Activated naive CD8-positive, alpha-beta T cell treated with anti-CD3 and anti-CD28 coated beads for 36 hours (primary cell): ENCODE measurements around the gene S100Z. TPM values are rescaled to one million over a fixed set of nuclear protein-coding genes. Genes with fewer than 3 reads are reported as not detected.
"Not testable (repeated sequence)": the region's sequence is repeated elsewhere in the genome, so short reads cannot be mapped to it uniquely, and the experiment has no call there.

Source experiments
- DNase-seq: peaks from one replicate; pipeline ENCODE4 v3.0.0; 2021
- H3K27ac Mint-ChIP-seq: one replicate; pipeline ENCODE4 v1.8.0; 2022; ENCODE audit warnings: mild to moderate bottlenecking, moderate library complexity, mixed read lengths
- H3K27me3 Mint-ChIP-seq: one replicate; pipeline ENCODE4 v1.8.0; 2022; ENCODE audit warnings: mild to moderate bottlenecking, mixed read lengths
- H3K36me3 Mint-ChIP-seq: one replicate; pipeline ENCODE4 v1.8.0; 2021; ENCODE audit warnings: mild to moderate bottlenecking, mixed read lengths
- H3K4me1 Mint-ChIP-seq: one replicate; pipeline ENCODE4 v1.8.0; 2021; ENCODE audit warnings: mixed read lengths
- H3K4me3 Mint-ChIP-seq: one replicate; pipeline ENCODE4 v1.8.0; 2022; ENCODE audit warnings: mild to moderate bottlenecking, moderate library complexity, mixed read lengths
- H3K9me3 Mint-ChIP-seq: one replicate; pipeline ENCODE4 v1.8.0; 2022; ENCODE audit warnings: mixed read lengths
- total RNA-seq, 2 experiments: library from RNA; stranded (reverse); gene quantifications; one replicate each; pipeline ENCODE4 v1.2.3, GENCODE V29; 2021

Gene S100Z
- under 1 TPM in 1 of 2 experiments, not detected in 1; 0.23 TPM for total RNA-seq

GRCh38 chr5:76849419-76850291, at the start of gene S100Z:
Gene S100Z, plus strand, starts transcription at chr5:76850014. Its CDS starts 25,346 bp downstream, at chr5:76875360.
- peaks cover 5% of the 10 kb centered on the region for H3K4me1 Mint-ChIP-seq
- no peaks in the 10 kb centered on the region for H3K36me3 Mint-ChIP-seq
- H3K9me3 Mint-ChIP-seq = peaks cover 1% of the 10 kb centered on the region
- peak; percentile 20 for DNase-seq
- peak within 1 kb of the TSS; percentile 24 for H3K27ac Mint-ChIP-seq
- peak within 1 kb of the TSS; percentile 5 for H3K4me3 Mint-ChIP-seq
- no peaks in the 10 kb centered on the region for H3K27me3 Mint-ChIP-seq

DNA sequence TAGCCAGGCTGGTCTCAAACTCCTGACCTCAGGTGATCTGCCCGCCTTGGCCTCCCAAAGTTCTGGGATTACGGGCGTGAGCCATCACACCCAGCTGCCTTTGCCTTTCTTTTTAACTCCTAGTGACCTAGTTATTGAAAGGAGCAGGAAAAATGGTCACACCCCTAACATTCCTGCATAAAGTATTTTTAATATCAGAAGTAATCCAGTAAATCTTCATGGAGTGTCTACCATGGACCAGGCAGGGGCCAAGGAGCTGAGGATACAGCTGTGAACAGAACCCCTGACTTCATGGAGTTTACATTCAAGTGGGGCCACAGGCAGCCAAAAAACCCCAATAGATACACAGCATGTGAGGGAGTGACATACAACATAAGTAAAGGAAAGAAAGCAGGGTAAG, 49.2 kb upstream of the S100Z start:
- no peak for DNase-seq
- Mint-ChIP-seq H3K4me1 (no peaks in the 10 kb centered on the region), H3K36me3 (no peaks in the 10 kb centered on the region), H3K27me3 (no peaks in the 10 kb centered on the region), H3K4me3 (no peak overlapping the region), H3K27ac (no peak overlapping the region), H3K9me3 (no peaks in the 10 kb centered on the region)

DNA sequence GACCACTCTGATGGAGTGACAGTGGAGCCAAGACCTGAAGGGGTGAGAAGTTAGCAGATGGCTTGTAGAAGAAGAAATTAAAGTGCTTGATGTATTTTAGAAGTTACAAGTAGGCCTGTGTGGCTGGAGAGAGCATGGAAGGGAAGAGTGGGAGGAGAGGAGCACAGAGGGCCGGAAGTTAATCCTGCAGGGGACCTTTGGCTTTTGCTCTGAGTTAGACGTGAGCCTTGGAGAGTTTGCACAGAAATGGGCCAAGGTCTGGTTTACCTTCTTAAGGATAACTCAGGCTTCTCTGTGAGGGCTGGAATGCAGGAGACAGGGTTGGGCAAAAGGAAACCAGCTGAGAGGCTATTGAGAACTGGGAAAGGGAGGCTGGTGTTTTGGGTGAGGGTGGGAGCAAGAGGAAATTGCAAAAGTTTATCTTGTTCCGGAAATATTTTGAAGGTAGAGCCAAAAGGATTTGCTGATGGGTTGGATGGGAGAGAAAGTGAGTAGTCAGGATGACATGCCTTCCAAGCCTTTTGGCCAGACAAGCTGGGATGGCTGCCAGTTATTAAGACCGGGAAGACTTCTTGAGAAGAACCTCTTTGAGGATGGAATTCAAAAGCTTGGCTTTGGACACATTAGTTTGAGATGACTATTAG, 48.5 kb upstream of the S100Z start:
- DNase-seq = no peak
- Mint-ChIP-seq H3K36me3 (no peaks in the 10 kb centered on the region), H3K9me3 (no peaks in the 10 kb centered on the region), H3K27me3 (no peaks in the 10 kb centered on the region), H3K27ac (no peak overlapping the region), H3K4me1 (no peaks in the 10 kb centered on the region), H3K4me3 (no peak overlapping the region)

- no peaks in the 10 kb centered on the region for H3K4me1 Mint-ChIP-seq
- H3K9me3 Mint-ChIP-seq = no peaks in the 10 kb centered on the region
- H3K36me3 Mint-ChIP-seq = no peaks in the 10 kb centered on the region
- H3K27me3 Mint-ChIP-seq = no peaks in the 10 kb centered on the region
- DNase-seq = no peak
- no peak overlapping the region for H3K4me3 Mint-ChIP-seq
- H3K27ac Mint-ChIP-seq = no peak overlapping the region
Measured at GRCh38 chr5:76801803-76802195, 48.0 kb upstream of the S100Z start.

DNA sequence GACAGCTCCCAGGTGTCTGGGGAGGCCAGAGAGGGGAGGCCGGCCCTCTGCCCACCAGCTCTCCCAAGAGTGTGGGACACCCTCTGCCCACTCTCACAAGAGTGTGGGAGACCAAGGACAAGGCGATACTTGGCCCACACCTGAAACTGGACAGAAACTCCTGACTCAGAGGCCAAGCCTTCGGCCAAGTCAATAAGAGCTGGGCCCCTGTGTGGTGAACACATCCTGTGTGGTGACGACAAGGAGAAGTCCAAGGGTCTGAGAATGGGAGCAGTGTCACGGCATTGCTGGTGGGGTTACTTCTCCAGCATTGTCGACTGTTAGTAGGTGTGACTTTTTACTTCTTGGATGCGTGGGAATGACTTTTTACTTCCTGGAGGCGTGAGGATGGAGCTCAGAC, 45.5 kb upstream of the S100Z start:
- Mint-ChIP-seq H3K36me3 (no peaks in the 10 kb centered on the region), H3K27me3 (no peaks in the 10 kb centered on the region), H3K9me3 (no peaks in the 10 kb centered on the region), H3K4me3 (no peak overlapping the region), H3K4me1 (no peaks in the 10 kb centered on the region), H3K27ac (no peak overlapping the region)
- DNase-seq = no peak

- H3K4me3 Mint-ChIP-seq = no peak overlapping the region
- H3K9me3 Mint-ChIP-seq = no peaks in the 10 kb centered on the region
- no peaks in the 10 kb centered on the region for H3K27me3 Mint-ChIP-seq
- H3K4me1 Mint-ChIP-seq = no peaks in the 10 kb centered on the region
- no peaks in the 10 kb centered on the region for H3K36me3 Mint-ChIP-seq
- no peak overlapping the region for H3K27ac Mint-ChIP-seq
- DNase-seq = no peak
Measured at GRCh38 chr5:76805821-76806505, 43.9 kb upstream of the S100Z start.

GRCh38 chr5:76807296-76807695, 42.5 kb upstream of the S100Z start:
- no peak overlapping the region for H3K4me3 Mint-ChIP-seq
- no peaks in the 10 kb centered on the region for H3K27me3 Mint-ChIP-seq
- H3K27ac Mint-ChIP-seq = no peak overlapping the region
- DNase-seq = no peak
- no peaks in the 10 kb centered on the region for H3K36me3 Mint-ChIP-seq
- peaks cover 3% of the 10 kb centered on the region for H3K9me3 Mint-ChIP-seq
- no peaks in the 10 kb centered on the region for H3K4me1 Mint-ChIP-seq

DNA sequence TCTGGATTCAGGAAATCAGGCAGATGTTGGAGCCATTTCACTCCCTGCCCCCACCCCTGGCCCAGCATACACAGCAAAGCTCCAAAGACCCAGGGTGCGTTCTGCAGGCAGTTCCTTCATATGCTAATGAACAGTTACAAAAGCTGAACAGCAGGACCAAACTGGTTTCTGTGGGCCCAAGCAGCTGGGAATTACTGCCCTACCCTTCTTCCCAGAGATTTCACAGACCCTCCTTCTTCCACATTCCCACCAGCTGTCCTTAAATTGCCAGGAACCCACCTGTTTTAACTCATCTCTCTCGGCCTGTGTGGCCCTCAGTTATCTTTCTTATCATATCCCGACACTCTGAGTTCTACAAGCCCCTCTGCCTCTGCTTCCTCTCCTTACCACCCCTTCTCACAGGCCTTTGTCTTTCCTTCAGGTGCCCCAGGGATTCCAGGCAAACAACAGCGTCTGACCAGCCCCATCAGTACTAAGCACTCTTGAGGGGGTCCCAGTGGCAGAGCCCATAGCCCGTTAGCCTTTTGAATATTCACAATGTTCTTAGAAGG, 41.6 kb upstream of the S100Z start:
- no peak for DNase-seq
- Mint-ChIP-seq H3K9me3 (peaks cover 3% of the 10 kb centered on the region), H3K27ac (no peak overlapping the region), H3K4me1 (no peaks in the 10 kb centered on the region), H3K36me3 (no peaks in the 10 kb centered on the region), H3K27me3 (no peaks in the 10 kb centered on the region), H3K4me3 (no peak overlapping the region)

DNA sequence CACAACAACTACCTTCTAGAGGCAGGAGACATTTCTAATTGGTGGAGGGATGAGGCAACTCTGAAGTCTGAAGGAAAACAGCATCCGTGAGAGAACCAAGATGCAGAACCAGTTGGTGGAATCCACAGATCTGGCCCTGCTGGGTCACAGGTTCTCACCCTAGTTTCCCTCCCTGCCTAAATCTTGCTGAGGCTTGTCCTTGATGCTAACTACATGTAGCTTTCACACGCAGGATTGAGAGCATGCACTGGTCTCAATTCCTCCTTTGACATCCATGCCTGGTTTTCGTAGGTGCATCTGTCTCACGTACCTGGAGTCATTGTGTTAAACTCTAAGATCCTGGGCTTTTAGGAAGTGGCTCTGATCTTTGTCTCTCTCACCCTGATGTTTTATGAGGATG, 40.7 kb upstream of the S100Z start:
- no peak for DNase-seq
- no peaks in the 10 kb centered on the region for H3K4me1 Mint-ChIP-seq
- H3K27ac Mint-ChIP-seq = no peak overlapping the region
- no peak overlapping the region for H3K4me3 Mint-ChIP-seq
- H3K36me3 Mint-ChIP-seq = no peaks in the 10 kb centered on the region
- no peaks in the 10 kb centered on the region for H3K27me3 Mint-ChIP-seq
- H3K9me3 Mint-ChIP-seq = peaks cover 3% of the 10 kb centered on the region

- no peak overlapping the region for H3K4me3 Mint-ChIP-seq
- H3K9me3 Mint-ChIP-seq = peaks cover 3% of the 10 kb centered on the region
- no peak for DNase-seq
- H3K27ac Mint-ChIP-seq = no peak overlapping the region
- no peaks in the 10 kb centered on the region for H3K36me3 Mint-ChIP-seq
- no peaks in the 10 kb centered on the region for H3K27me3 Mint-ChIP-seq
- no peaks in the 10 kb centered on the region for H3K4me1 Mint-ChIP-seq
Measured at GRCh38 chr5:76810236-76810635, 39.6 kb upstream of the S100Z start.

DNA sequence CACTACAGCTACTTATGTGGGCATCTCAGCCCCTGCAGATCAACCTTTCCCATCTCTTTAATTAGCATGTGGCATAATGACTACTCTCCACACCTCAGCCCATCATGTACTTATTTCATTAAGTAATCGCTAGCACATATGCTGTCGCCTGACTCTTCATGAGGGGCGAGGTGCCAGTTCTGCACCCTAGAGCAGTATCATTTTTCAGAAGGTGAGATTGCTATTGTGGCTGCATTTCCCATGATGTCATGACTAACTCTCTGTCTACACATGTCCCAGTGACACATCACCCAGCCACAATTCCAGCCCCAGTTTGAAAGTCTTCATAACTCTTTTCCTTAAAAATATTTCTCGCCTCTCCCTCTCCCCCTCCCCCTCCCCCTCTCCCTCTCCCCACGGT, 38.6 kb upstream of the S100Z start:
- Mint-ChIP-seq H3K27ac (no peak overlapping the region), H3K36me3 (no peaks in the 10 kb centered on the region), H3K9me3 (peaks cover 3% of the 10 kb centered on the region), H3K27me3 (no peaks in the 10 kb centered on the region), H3K4me3 (no peak overlapping the region), H3K4me1 (no peaks in the 10 kb centered on the region)
- no peak for DNase-seq

GRCh38 chr5:76812209-76812608, 37.6 kb upstream of the S100Z start:
- H3K9me3 Mint-ChIP-seq, H3K27ac Mint-ChIP-seq, H3K4me1 Mint-ChIP-seq, H3K4me3 Mint-ChIP-seq, H3K36me3 Mint-ChIP-seq, DNase-seq, H3K27me3 Mint-ChIP-seq: not testable (repeated sequence)

DNA sequence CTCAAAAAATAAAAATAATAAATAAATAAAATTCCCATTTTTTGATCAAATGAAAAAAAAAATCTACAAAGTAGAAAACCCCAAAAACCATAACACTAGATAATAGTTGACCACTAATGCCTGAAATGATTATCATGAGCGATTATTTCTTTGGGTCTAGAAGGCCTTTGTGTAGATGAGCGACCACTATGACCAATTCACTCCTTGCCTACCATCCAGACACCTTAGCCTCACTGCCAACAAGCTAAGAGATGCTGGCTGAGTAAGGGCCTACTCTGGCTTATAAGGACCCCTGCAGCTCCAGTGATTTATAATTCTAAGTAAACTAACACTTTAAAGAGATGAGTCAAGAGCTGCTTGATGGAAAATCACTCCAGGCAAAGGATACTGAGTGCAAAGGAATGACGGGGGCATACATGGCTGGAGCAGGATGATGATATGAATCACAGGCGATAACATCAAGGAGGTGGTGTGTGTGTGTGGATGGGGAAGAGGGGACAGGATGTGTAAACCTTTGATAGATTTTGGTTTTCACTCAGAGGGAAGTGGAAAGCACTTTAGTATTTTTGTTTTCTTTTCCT, 35.7 kb upstream of the S100Z start:
- Mint-ChIP-seq H3K9me3 (peaks cover 3% of the 10 kb centered on the region), H3K27ac (peak overlapping the region; percentile 9), H3K27me3 (peaks cover 24% of the 10 kb centered on the region), H3K36me3 (no peaks in the 10 kb centered on the region), H3K4me3 (no peak overlapping the region), H3K4me1 (peaks cover 5% of the 10 kb centered on the region)
- DNase-seq = no peak

DNA sequence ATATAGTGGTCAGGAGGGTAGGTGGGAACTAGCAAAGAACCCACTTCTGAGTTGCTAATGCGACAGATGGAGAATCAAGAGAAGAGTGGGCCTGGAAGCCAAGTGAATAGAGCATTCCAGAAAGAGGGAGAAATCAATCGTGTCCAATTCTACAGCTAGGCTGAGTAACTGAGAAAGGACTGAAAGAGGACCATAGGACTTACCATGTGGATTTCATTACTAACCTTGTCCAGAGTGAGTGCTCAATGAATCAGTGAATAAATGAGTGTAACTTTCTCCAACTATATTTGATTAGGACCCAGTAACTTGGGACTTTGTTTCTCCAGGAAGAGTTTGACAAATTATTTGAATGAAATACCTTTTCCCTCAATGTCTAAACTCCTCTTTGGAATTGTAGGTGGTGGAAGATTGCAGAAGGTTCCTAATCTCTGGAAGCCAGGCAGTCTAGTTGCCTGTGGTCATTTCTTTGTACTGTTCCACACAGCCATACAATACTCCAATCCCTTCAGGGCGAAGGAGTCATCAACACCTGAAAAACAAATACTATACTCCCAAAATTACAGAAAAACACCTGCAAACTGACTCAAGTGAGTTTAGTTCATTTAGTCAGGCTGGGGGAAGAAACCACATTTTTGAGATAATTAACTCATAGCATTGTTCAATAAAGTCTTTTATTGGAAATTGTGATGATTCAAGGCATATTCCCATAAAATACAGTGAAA, 33.5 kb upstream of the S100Z start:
- peaks cover under 1% of the 10 kb centered on the region for H3K9me3 Mint-ChIP-seq
- no peak overlapping the region for H3K4me3 Mint-ChIP-seq
- DNase-seq = no peak
- peaks cover 27% of the 10 kb centered on the region for H3K27me3 Mint-ChIP-seq
- peaks cover 10% of the 10 kb centered on the region for H3K4me1 Mint-ChIP-seq
- H3K36me3 Mint-ChIP-seq = no peaks in the 10 kb centered on the region
- no peak overlapping the region for H3K27ac Mint-ChIP-seq
